ENCODE data around the gene C2orf76. TPM values are rescaled to one million over a fixed set of nuclear protein-coding genes. Genes with fewer than 3 reads are reported as not detected.
"Not testable (repeated sequence)": the region's sequence is repeated elsewhere in the genome, so short reads cannot be mapped to it uniquely, and the experiment has no call there.

Gene C2orf76
- total RNA-seq, 2 experiments from 2014 or later, result 5.4 to 6.2 TPM

- POLR2A ChIA-PET, H3K27ac Mint-ChIP-seq, H3K4me3 Mint-ChIP-seq, H3K27me3 Mint-ChIP-seq, DNase-seq, H3K4me1 Mint-ChIP-seq, CTCF ChIA-PET, H3K9me3 Mint-ChIP-seq: not testable (repeated sequence)
- H3K36me3 Mint-ChIP-seq (ENCODE audit: low read depth), result peaks cover 55% of the 10 kb centered on the region
Measured at GRCh38 chr2:119373907-119374745, 7.5 kb upstream of the C2orf76 start.

GRCh38 chr2:119372778-119373568 is 6.3 kb upstream of the C2orf76 start:
- H3K27ac Mint-ChIP-seq, result no peak overlapping the region
- H3K36me3 Mint-ChIP-seq (ENCODE audit: low read depth), result peaks cover 66% of the 10 kb centered on the region
- H3K27me3 Mint-ChIP-seq, result no peaks in the 10 kb centered on the region
- POLR2A ChIA-PET, result no interaction called here
- peaks cover 18% of the 10 kb centered on the region for H3K4me1 Mint-ChIP-seq
- no peaks in the 10 kb centered on the region for H3K9me3 Mint-ChIP-seq
- no peak overlapping the region for H3K4me3 Mint-ChIP-seq
- no peak for DNase-seq
- CTCF ChIA-PET, result interaction anchor here (0.6 kb wide), 1 partner anchor 802 kb away, joined by 4 read pairs; no protein-coding TSS in a partner anchor

- CTCF ChIA-PET, result no interaction called here
- DNase-seq, result no peak
- Mint-ChIP-seq H3K27ac (no peak overlapping the region), H3K9me3 (no peaks in the 10 kb centered on the region), H3K4me1 (peaks cover 22% of the 10 kb centered on the region), H3K36me3 (ENCODE audit: low read depth) (peaks cover 72% of the 10 kb centered on the region), H3K27me3 (no peaks in the 10 kb centered on the region), H3K4me3 (no peak overlapping the region)
- POLR2A ChIA-PET, result no interaction called here
Measured at GRCh38 chr2:119371111-119371510, 4.5 kb upstream of the C2orf76 start.

DNA sequence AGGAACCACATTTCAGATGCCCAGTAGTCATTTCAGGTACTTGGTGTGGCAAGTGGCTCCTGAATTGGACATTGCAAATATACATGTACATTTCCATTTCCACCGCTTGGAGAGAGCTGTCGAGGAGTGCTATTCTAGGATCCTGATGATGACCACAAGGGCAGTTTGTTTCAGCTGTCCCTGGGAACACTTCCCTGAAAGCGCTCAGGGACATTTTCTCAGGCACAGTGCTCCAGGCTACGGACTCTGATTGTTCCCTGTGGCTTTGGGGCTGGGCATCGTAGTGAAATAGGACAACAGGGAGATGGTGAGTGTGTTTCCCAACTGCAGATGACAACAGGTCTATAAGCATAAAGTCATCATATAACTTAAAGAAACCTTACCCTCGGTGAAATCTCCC is 3.2 kb upstream of the C2orf76 start:
- no peaks in the 10 kb centered on the region for H3K9me3 Mint-ChIP-seq
- H3K27me3 Mint-ChIP-seq, result no peaks in the 10 kb centered on the region
- CTCF ChIA-PET, result no interaction called here
- DNase-seq, result no peak
- H3K4me1 Mint-ChIP-seq, result peaks cover 35% of the 10 kb centered on the region
- POLR2A ChIA-PET, result no interaction called here
- H3K4me3 Mint-ChIP-seq, result no peak overlapping the region
- H3K36me3 Mint-ChIP-seq (ENCODE audit: low read depth), result peaks cover 76% of the 10 kb centered on the region
- no peak overlapping the region for H3K27ac Mint-ChIP-seq

GRCh38 chr2:119367472-119368099 is 952 bp upstream of the C2orf76 start:
- peak overlapping the region; percentile 99 for H3K4me3 Mint-ChIP-seq
- peaks cover 46% of the 10 kb centered on the region for H3K4me1 Mint-ChIP-seq
- H3K27me3 Mint-ChIP-seq, result no peaks in the 10 kb centered on the region
- ChIA-PET POLR2A (no interaction called here), CTCF (interaction anchor here (1.6 kb wide), 1 partner anchor 10 kb away, joined by 5 read pairs; no protein-coding TSS in a partner anchor)
- no peaks in the 10 kb centered on the region for H3K9me3 Mint-ChIP-seq
- H3K27ac Mint-ChIP-seq, result peak overlapping the region; percentile 92
- H3K36me3 Mint-ChIP-seq (ENCODE audit: low read depth), result peaks cover 53% of the 10 kb centered on the region
- peak; percentile 54 for DNase-seq

DNA sequence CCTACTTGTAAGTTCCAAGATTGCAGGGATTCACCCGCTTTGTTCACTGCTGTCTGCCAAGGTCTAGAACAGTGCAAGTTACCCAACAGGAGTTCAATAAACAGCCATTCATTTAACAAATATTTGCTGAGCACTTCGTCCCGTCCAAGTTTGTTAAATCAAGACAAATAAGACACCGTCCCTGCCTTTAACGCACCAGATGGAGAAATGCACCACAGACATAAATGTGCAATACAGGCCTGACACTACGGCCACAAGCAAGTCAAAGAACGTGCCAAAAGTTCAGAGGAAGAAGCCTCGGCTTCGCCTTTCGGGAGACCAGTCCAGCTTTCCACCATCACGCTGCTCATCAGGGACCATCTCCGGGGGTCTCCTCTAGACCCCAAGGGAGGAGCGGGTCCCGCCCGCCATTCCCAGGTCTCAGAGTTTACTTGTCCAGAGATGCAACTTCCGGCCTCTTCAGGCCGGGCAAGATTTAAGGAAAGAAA is 429 bp downstream of the C2orf76 start:
- POLR2A ChIA-PET, result no interaction called here
- H3K4me1 Mint-ChIP-seq, result peaks cover 49% of the 10 kb centered on the region
- no peaks in the 10 kb centered on the region for H3K9me3 Mint-ChIP-seq
- no peak for DNase-seq
- peak overlapping the region; percentile 92 for H3K27ac Mint-ChIP-seq
- H3K4me3 Mint-ChIP-seq, result peak overlapping the region; percentile 99
- CTCF ChIA-PET, result interaction anchor here (1.6 kb wide), 1 partner anchor 12 kb away, joined by 5 read pairs; no protein-coding TSS in a partner anchor
- peaks cover 39% of the 10 kb centered on the region for H3K36me3 Mint-ChIP-seq (ENCODE audit: low read depth)
- no peaks in the 10 kb centered on the region for H3K27me3 Mint-ChIP-seq

- Mint-ChIP-seq H3K4me1 (peaks cover 49% of the 10 kb centered on the region), H3K27me3 (no peaks in the 10 kb centered on the region), H3K4me3 (peak overlapping the region; percentile 99), H3K36me3 (ENCODE audit: low read depth) (peaks cover 32% of the 10 kb centered on the region), H3K27ac (peak overlapping the region; percentile 92), H3K9me3 (no peaks in the 10 kb centered on the region)
- DNase-seq, result no peak
- ChIA-PET POLR2A (no interaction called here), CTCF (interaction anchor here (0.6 kb wide), 1 partner anchor 1894 kb away, joined by 3 read pairs; no protein-coding TSS in a partner anchor)
Measured at GRCh38 chr2:119365436-119365835, 1.2 kb downstream of the C2orf76 start.

GRCh38 chr2:119364798-119365197 is 1.8 kb downstream of the C2orf76 start:
- H3K27ac Mint-ChIP-seq, result no peak overlapping the region
- POLR2A ChIA-PET, result no interaction called here
- DNase-seq, result no peak

GRCh38 chr2:119360423-119360966 is 6.1 kb downstream of the C2orf76 start:
- no peak for DNase-seq
- Mint-ChIP-seq H3K4me3 (no peak overlapping the region), H3K4me1 (peaks cover 21% of the 10 kb centered on the region), H3K36me3 (ENCODE audit: low read depth) (peaks cover 3% of the 10 kb centered on the region), H3K9me3 (no peaks in the 10 kb centered on the region), H3K27ac (no peak overlapping the region), H3K27me3 (no peaks in the 10 kb centered on the region)
- POLR2A ChIA-PET, result no interaction called here
- CTCF ChIA-PET, result no interaction called here

More at GRCh38 chr2:119364798-119365197, 1.8 kb downstream of the C2orf76 start:
- Mint-ChIP-seq H3K4me3 (peak overlapping the region; percentile 99), H3K4me1 (peaks cover 45% of the 10 kb centered on the region), H3K9me3 (no peaks in the 10 kb centered on the region), H3K27me3 (no peaks in the 10 kb centered on the region), H3K36me3 (ENCODE audit: low read depth) (peaks cover 27% of the 10 kb centered on the region)
- CTCF ChIA-PET, result interaction anchor here (0.6 kb wide), 1 partner anchor 1895 kb away, joined by 3 read pairs; no protein-coding TSS in a partner anchor

- Mint-ChIP-seq H3K36me3 (ENCODE audit: low read depth) (no peaks in the 10 kb centered on the region), H3K4me1 (peaks cover 14% of the 10 kb centered on the region), H3K27me3 (no peaks in the 10 kb centered on the region), H3K9me3 (no peaks in the 10 kb centered on the region), H3K4me3 (no peak overlapping the region), H3K27ac (no peak overlapping the region)
- no peak for DNase-seq
- CTCF ChIA-PET, result no interaction called here
- POLR2A ChIA-PET, result no interaction called here
Measured at GRCh38 chr2:119359774-119360173, 6.9 kb downstream of the C2orf76 start.

DNA sequence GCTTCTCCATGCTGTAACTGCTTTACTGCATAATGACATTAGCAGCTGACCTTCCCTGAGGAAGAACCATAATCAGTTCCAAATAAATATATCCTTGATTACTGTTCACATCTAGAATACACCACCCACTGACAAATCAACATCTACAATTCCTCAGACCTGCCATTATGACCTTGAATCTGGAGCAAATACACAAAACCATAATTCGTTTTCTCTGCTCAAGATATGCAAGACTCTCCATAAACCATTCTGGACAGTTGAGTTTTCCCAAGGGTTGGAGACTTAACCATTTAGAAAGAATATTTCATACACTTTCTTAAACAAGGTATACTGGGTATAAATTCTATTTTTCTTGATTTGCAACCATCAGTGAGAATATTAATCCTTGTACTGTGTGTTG is 11.8 kb downstream of the C2orf76 start:
- DNase-seq, result no peak
- H3K27ac Mint-ChIP-seq, result no peak overlapping the region
- H3K9me3 Mint-ChIP-seq, result no peaks in the 10 kb centered on the region
- H3K4me1 Mint-ChIP-seq, result no peaks in the 10 kb centered on the region
- POLR2A ChIA-PET, result no interaction called here
- peaks cover 1% of the 10 kb centered on the region for H3K27me3 Mint-ChIP-seq
- CTCF ChIA-PET, result interaction anchor here (1.5 kb wide), 1 partner anchor 9 kb away, joined by 3 read pairs; no protein-coding TSS in a partner anchor
- no peak overlapping the region for H3K4me3 Mint-ChIP-seq
- no peaks in the 10 kb centered on the region for H3K36me3 Mint-ChIP-seq (ENCODE audit: low read depth)

GRCh38 chr2:119352357-119352756 is 14.3 kb downstream of the C2orf76 start:
- ChIA-PET CTCF (no interaction called here), POLR2A (no interaction called here)
- H3K27me3 Mint-ChIP-seq, result peaks cover 1% of the 10 kb centered on the region
- no peaks in the 10 kb centered on the region for H3K9me3 Mint-ChIP-seq
- no peak overlapping the region for H3K27ac Mint-ChIP-seq
- DNase-seq, result no peak
- H3K36me3 Mint-ChIP-seq (ENCODE audit: low read depth), result no peaks in the 10 kb centered on the region
- H3K4me3 Mint-ChIP-seq, result no peak overlapping the region
- no peaks in the 10 kb centered on the region for H3K4me1 Mint-ChIP-seq
